GM21737 (cell line): ENCODE results near the gene DPT.

Source experiments
- ATAC-seq: cut with Tn5 transposase; IDR thresholded peaks from one replicate; pipeline ENCODE4 v1.9.1; 2021; ENCODE audit warnings: mild to moderate bottlenecking, moderate library complexity; ENCODE audit not compliant: unreplicated experiment

DPT gene

GRCh38 chr1:168672278-168672677 is 56.7 kb downstream of the DPT start:
- no peak for ATAC-seq

GRCh38 chr1:168671782-168672181 is 57.2 kb downstream of the DPT start:
- ATAC-seq = no peak

- ATAC-seq = no peak
Measured at GRCh38 chr1:168665975-168666374, 63.0 kb downstream of the DPT start.

GRCh38 chr1:168664069-168664834 is 64.8 kb downstream of the DPT start:
- no peak for ATAC-seq

- ATAC-seq = no peak
Measured at GRCh38 chr1:168656485-168656884, 72.5 kb downstream of the DPT start.

GRCh38 chr1:168654198-168654915 is 74.6 kb downstream of the DPT start:
- no peak for ATAC-seq

GRCh38 chr1:168653567-168653966 is 75.4 kb downstream of the DPT start:
- no peak for ATAC-seq

- no peak for ATAC-seq
Measured at GRCh38 chr1:168645721-168646120, 83.3 kb downstream of the DPT start.
